Mesenteric fat pad (tissue), 1 donor: ENCODE data around the gene RASAL1. TPM values are rescaled to one million over a fixed set of nuclear protein-coding genes. Genes with fewer than 3 reads are reported as not detected.

Experiments
- DNase-seq: peaks from one replicate; pipeline ENCODE4 v3.0.0-alpha.2; 2020; ENCODE audit warnings: low spot score
- microRNA-seq: library from miRNA; unstranded; fragments of <30 nt; microRNA quantifications from one replicate; pipeline ENCODE4 v1.2.0, GENCODE V29; 2020; ENCODE audit warnings: borderline number of aligned reads
- total RNA-seq: library from RNA; stranded (reverse); fragmentation: NEBNext Ultra II Directional; extraction: Animal tissue kit (Norgen Biotek cat#: 25700); gene quantifications from one replicate; pipeline ENCODE4 v1.2.1, GENCODE V29; 2021
- donor health status: DM: yes; HTN: yes; CAD: no.

RASAL1 gene
- total RNA-seq, 1 donor from 2014 or later, result not detected

DNA sequence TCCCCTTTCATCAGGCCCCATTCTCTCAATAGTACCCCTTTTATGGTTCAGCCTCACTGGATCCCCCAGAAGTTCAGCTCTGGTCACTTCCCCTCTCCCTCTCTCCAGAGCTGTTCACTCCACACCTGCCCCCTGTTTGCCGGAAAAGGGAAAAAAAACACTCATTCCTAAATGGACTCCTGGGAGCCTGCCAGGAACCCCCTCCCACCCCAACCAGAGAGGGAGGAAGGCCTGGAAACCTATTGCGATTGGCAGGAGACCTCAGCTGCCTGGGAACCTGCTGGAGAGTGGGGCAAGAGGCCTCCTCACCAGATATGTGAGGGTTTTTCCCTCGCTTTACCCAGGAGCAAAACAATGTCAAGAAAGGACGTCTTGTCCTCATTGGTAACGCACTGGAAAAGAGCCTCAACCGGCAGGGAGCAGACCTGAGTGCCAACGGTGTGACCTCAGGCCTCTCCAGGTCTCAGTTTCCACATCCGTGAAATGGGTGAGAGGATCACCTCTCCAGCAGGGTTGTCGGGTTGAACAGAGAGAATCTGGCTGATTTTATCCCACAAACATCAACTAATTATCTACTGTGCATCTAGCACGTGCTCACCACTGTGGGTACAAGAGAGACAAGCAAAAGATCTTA is 74.4 kb downstream of the RASAL1 start:
- no peak for DNase-seq

DNA sequence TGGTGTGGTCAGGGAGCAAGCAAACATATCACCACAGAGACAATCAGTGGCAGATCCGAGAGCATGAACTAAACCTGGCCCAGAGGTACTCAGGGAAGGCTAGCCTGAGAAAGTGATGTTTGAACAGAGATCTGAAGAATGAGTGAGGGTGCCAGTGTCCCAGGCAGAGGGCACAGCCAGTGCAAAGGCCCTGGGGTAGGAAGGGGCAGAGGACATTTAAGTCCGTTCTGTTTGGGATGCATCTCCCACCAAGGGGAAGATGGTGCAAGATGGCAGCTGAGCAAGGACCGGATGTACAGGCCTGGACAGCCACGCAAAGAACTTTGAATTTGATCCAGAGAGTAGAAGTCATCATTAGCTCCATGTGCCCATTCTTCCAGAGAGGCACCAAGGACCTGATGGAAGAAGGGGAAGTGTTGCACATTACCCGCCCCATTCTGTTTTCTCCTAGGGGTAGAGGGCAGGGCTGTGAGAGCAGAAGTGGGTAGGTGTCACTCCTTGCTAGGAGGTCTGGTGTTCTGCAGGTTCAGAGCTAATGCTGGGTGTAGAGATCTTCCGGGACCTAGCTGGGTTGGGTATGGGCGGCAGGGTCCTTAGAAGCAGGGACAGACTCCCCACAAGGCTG is 75.1 kb downstream of the RASAL1 start:
- no peak for DNase-seq

DNA sequence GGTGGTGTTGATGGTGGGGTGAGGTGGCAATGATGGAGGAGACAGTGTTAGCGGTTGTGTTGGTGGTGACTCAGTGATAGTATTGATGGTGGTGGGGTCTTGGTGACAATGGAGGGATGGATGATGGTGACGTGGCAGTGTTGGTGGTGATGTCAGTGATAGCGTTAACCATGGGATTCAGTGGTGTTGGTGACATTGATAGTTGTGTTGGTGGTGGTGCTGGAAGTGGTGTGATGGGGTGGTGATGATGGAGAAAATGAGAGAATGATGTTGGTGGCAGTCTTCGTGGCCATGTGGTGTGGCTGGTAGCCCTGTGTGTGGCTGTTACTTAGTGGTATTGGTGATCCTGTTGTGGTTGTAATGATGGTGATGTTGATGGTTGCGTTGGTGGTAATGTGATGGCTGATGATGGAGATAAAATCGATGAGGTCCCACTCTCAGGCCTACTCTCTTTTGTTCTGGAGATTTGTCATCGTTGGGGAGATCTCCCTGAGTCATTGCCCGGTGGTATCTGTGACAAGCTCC is 76.4 kb downstream of the RASAL1 start:
- no peak for DNase-seq

DNA sequence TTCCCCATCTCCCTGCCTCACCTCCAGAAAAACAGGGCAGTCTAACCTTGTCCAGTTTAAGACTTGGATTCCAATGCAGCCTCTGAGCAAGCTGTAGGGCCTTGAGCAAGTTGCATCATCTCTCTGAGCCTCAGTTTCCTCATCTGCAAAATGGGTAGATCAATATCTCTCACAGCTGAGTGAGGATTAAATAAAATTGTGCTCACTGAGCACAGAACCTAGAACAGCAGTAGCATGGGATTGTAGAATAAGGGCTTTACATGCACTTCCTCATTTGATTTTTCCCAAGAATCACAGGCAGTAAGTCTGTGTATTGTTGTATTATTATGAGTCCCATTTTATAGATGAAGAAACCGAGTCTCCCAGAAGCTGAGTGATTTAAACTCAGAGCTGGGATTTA is 77.0 kb downstream of the RASAL1 start:
- DNase-seq, result no peak

DNA sequence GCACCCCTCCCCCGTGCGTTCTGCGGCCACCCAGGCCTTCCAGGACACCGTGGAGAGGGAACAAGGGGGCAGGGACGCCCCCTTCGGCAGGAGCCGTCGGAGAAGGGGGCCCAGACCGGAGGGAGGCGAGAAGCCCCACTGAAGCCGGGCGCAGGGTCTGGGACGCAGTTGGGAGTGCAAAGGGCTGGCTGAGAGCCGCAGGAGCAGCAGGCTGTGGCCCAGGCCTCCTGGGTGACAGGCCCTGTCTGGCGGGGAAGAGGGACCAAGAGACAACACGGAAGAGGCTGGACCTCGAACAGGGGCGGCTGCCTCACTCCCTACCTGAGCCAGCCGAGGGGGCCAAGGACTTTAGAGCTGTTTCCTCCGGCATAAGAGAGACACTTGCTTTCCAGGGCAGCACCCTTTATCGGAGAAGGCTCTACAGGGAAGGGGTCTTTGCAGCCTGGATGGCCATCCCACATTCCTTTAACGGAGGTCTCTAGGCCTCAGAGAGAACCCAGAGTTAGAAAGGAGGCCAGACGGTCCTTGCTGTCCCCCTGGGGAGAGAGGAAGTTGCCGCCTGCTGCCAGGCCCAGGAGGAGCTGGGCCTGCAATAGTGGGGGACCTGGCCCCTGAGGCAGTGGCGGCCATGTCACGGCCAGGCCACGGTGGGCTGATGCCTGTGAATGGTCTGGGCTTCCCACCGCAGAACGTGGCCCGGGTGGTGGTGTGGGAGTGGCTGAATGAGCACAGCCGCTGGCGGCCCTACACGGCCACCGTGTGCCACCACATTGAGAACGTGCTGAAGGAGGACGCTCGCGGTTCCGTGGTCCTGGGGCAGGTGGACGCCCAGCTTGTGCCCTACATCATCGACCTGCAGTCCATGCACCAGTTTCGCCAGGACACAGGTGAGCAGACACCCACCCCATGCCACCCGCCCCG is 77.7 kb downstream of the RASAL1 start:
- peak; percentile 87 for DNase-seq

DNA sequence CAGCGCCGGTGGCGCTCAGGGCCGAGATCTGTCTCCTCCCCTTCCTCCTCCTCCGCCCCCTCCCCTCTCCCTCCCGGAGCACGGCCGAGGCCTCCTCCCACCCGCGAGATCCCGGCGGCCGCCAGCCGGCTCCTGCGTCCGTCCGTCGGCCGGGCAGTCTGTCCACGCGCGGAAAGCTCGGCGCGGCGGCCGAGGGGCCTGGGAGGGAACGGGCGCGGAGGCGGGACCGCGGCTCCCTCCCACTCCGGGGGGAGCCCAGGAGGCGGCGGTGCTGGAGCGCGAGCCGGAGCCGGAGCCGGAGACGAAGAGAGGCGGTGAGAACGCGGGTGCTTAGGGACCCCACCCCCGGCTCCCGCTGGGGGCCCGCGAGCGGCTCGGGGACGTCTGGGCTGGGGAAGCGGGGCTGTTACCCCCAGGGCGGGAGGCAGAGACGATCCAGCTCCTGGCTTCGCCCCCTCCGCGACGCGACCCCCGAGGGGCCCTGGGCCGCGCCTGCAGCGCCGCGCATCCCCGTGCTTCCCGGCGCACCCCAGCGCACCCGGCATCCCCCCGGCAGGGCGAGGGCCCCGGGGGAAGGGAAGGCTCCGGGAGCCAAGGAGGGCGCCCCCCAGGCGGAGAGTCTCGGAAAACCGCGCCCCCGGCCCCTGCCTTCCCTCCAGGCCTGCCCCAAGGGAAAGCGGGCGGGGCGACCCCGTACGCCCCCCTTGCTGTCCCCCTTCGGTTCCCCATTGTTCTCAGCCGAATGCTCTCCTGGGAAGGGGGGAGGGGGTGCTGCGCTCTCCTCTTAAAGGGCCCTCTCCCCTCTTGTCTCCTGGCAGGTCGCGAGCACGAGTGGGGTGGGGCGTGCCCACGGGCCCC is 78.7 kb downstream of the RASAL1 start, which contains the start of gene DTX1:
DTX1 (plus strand) TSS at position 100 of the 858 bp plus-strand sequence. CDS start 1,463 bp downstream, outside the sequence.
- peak; percentile 87 for DNase-seq

DNA sequence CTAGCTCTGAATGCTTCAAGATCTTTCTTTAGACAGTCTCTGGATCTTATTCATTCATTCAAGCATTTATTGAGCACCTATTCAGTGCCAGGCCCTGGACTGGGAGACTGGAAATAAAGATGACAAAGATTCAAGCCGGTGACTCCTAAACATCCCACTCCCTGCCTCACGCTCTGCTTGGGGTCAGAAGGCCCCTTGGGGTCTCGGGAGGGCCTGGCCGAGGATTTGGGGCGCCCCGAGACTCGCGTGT is 79.3 kb downstream of the RASAL1 start:
- no peak for DNase-seq

DNA sequence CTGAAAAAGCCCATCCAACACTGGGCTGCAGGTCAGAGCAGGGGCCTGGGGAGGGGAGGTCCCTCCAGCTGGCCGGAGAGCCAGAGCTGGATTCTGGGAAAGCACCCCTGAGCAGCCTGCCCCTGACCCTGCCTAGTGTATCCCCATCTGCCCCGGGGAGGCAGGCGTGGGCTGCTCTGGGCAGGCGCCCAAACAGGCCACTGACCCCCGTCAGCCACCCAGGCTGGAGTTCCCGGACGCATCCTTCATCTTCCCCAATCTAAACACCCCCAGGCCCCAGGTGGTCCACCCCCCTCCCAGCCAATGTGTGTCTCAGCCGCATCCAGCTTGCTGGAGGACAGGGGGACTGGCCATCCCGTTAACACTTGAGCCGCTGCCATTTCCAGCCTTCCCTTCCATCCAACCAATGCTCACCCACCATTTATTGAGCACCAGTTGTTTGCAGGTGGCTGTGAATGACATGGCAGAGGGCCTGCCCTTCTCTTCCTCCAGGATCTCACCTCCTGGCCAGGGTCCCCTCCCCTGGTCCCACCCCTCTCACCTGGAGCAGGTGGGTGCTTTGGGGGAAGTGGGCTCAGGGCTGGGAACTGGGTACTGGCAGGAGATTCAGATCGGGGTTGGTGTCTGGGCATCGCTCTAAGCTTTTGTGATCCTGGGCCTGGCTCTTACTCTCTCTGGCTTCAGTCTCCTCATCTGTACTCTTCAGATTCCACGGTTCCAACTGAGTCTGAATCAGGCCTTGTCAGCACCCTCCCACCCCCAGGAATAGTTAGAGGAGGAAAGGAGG is 79.8 kb downstream of the RASAL1 start:
- no peak for DNase-seq

DNA sequence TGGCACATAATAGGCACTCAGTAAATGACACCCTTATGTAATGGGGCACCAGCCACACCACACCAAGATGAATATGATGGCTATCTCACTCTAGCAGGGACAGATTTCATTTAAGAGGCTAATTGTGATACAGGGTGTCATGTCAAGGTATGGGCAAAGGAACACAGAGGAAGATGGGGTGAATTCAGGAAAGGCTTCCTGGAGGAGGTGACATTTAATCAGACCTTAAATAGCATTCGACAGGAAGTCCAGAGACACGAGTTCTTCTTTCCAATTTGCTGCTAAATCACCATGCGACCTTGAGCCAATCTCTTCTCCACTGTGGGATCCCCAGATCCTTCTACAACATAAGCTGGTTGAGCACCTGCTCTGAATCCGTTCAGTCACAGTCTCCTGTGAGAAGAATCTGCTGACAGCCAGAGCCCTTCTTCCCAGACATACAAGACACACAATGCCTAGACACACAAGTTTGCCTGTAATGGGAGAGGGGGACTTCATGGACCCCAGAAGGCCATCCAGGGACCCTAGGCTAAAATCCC is 80.5 kb downstream of the RASAL1 start:
- no peak for DNase-seq

DNA sequence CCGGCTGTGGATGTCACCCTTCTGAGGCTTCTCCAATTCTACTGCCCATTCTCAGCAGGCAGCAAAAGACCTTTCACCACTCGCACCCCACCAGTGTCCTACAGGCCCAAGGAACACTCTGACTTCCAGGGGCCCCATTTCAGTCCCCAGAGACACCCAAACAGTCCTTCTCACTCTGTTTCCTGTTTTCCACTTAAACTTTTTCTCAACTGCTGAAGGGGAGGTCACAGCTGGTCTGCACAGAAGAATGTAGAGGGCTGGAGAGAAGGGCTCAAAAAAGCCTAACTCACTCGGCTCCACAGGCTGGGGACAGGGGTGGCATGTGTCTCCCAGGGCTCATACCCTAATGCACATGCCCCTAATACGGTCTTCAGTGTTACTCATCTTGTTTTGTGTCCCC is 83.2 kb downstream of the RASAL1 start:
- DNase-seq, result no peak

DNA sequence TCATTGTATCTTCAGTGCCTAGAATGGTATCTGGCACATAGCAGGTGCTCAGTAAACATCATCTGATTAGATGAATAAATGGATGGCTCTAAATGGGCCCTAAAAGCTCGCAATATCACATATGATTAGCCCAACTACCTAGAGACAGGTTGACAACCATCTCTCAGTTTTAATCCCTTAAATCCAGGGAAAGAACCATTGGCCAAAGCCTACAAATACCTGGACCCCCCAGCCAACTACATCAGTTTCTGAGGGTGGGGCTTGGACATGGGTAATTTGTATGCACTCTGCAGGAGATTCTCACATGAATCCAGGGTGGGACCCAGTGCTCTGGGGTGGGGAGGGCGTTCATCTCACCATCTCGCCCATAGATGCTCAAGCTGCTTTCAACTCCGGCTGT is 83.8 kb downstream of the RASAL1 start:
- DNase-seq, result no peak

DNA sequence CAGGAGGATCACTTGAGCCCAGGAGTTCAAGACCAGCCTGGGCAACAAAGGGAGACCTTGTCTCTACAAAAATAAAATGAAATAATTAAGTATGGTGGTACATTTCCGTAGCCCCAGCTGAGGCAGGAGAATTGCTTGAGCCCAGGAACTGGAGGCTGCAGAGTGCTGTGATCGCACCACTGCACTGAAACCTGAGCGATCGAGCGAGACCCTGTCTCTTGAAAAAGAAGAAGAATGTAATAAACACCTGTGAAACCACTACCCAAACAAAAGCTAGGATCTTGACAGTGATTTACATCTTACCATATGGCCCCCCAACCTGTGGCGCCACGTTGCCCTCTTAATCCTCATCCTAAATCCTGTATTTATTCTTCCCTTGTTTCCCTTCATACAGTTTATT is 84.8 kb downstream of the RASAL1 start:
- DNase-seq, result no peak

DNA sequence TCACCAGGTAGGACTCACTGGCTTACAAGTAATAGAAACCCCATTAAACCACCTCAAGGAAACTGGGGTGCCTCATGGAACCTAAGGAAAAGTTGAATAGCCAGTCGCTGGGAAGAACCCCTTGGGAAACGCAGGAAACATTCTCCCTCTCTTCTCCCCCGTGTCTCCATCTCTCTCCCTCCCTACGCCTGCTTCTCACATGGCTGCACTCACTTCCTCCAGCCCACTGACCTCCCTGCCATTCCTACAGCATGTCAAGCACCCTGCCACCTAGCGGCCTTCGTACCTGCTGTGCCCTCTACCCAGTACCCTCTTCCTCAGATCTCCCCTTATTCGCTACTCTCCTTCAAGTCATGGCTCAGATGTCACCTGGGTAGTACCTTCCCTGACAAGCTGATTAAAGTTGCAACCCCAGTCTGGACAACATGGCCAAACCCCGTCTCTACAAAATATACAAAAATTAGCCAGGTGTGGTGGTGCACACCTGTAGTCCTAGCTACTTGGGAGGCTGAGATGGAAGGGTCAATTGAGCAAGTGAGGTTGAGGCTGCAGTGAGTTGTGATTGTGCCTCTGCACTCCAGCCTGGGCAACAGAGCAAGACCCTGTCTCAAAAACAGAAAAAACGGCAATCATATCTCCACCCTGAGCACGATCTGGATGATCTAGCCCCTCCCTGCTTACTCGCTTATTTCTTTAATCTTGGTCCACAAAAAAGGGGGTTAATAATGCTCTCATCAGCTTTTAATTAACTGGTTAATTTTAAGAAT is 85.4 kb downstream of the RASAL1 start:
- DNase-seq, result no peak

Small RNA genes within 50 kb of the gene (microRNA-seq; reads per million reads assigned to microRNA genes)
- gene MIR7106, result not detected

Other genes starting within 250 kb of the RASAL1 start
- 53.4 TPM for gene OAS1, start 228.8 kb downstream of the RASAL1 start, total RNA-seq
- gene OAS3, start 197.3 kb downstream of the RASAL1 start, total RNA-seq, result 34.7 TPM
- 36.6 TPM for gene OAS2, start 157.2 kb downstream of the RASAL1 start, total RNA-seq
- gene DTX1, start 79.0 kb downstream of the RASAL1 start, total RNA-seq, result 69.9 TPM
- gene CFAP73, start 14.0 kb upstream of the RASAL1 start, total RNA-seq, result not detected
- gene DDX54, start 49.7 kb upstream of the RASAL1 start, total RNA-seq, result 46.3 TPM
- gene RITA1, start 50.0 kb upstream of the RASAL1 start, total RNA-seq, result 9.9 TPM
- 37.1 TPM for gene TPCN1, start 85.7 kb upstream of the RASAL1 start, total RNA-seq
- gene SLC8B1, start 199.3 kb upstream of the RASAL1 start, total RNA-seq, result 28.5 TPM
- gene PLBD2, start 222.8 kb upstream of the RASAL1 start, total RNA-seq, result 62.9 TPM